ENCODE data around the gene OCA2.
"Not testable (repeated sequence)": the region's sequence is repeated elsewhere in the genome, so short reads cannot be mapped to it uniquely, and the experiment has no call there.

OCA2 gene

GRCh38 chr15:27723821-27724220 is 375.3 kb downstream of the OCA2 start:
- no peaks in the 10 kb centered on the region for H4K20me1 ChIP-seq (ENCODE audit: insufficient read depth, low read length)
- H3K27ac ChIP-seq (ENCODE audit: low read depth, low read length, poor library complexity, severe bottlenecking), result no peak overlapping the region
- H3K79me2 ChIP-seq (ENCODE audit: insufficient read depth, low read length), result no peaks in the 10 kb centered on the region
- TF ChIP-seq EZH2 (IDR thresholded peaks at IDR 0.05; ENCODE audit: borderline replicate concordance, low read length), result no peak
- TF ChIP-seq, protein P1, sequence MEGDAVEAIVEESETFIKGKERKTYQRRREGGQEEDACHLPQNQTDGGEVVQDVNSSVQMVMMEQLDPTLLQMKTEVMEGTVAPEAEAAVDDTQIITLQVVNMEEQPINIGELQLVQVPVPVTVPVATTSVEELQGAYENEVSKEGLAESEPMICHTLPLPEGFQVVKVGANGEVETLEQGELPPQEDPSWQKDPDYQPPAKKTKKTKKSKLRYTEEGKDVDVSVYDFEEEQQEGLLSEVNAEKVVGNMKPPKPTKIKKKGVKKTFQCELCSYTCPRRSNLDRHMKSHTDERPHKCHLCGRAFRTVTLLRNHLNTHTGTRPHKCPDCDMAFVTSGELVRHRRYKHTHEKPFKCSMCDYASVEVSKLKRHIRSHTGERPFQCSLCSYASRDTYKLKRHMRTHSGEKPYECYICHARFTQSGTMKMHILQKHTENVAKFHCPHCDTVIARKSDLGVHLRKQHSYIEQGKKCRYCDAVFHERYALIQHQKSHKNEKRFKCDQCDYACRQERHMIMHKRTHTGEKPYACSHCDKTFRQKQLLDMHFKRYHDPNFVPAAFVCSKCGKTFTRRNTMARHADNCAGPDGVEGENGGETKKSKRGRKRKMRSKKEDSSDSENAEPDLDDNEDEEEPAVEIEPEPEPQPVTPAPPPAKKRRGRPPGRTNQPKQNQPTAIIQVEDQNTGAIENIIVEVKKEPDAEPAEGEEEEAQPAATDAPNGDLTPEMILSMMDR (IDR thresholded peaks at IDR 0.05; ENCODE audit: low read length), result no peak
- H3K4me2 ChIP-seq (ENCODE audit: low read length), result no peak overlapping the region
- H3K9me3 ChIP-seq (ENCODE audit: low read length), result no peaks in the 10 kb centered on the region
- no peak overlapping the region for H2AFZ ChIP-seq (ENCODE audit: low read length)
- no peaks in the 10 kb centered on the region for H3K27me3 ChIP-seq (ENCODE audit: insufficient read depth, low read length)
- no peaks in the 10 kb centered on the region for H3K4me1 ChIP-seq (ENCODE audit: insufficient read depth, low read length, severe bottlenecking)
- no peak overlapping the region for H3K4me3 ChIP-seq (ENCODE audit: low read depth, low read length, poor library complexity, severe bottlenecking)
- H3K9me2 ChIP-seq (ENCODE audit: low read depth, low read length), result no peaks in the 10 kb centered on the region
- H3F3A ChIP-seq (ENCODE audit: insufficient read depth, low read length), result no peaks in the 10 kb centered on the region
- no peak overlapping the region for H3K9ac ChIP-seq (ENCODE audit: low read length)
- H3K36me3 ChIP-seq (ENCODE audit: insufficient read depth, low read length), result no peaks in the 10 kb centered on the region

GRCh38 chr15:27722102-27722501 is 377.0 kb downstream of the OCA2 start:
- Histone ChIP-seq H2AFZ (ENCODE audit: low read length) (no peak overlapping the region), H4K20me1 (ENCODE audit: insufficient read depth, low read length) (no peaks in the 10 kb centered on the region), H3K9me2 (ENCODE audit: low read depth, low read length) (no peaks in the 10 kb centered on the region), H3K79me2 (ENCODE audit: insufficient read depth, low read length) (no peaks in the 10 kb centered on the region), H3K4me3 (ENCODE audit: low read depth, low read length, poor library complexity, severe bottlenecking) (no peak overlapping the region), H3K27ac (ENCODE audit: low read depth, low read length, poor library complexity, severe bottlenecking) (no peak overlapping the region), H3F3A (ENCODE audit: insufficient read depth, low read length) (no peaks in the 10 kb centered on the region), H3K9me3 (ENCODE audit: low read length) (no peaks in the 10 kb centered on the region), H3K9ac (ENCODE audit: low read length) (no peak overlapping the region), H3K27me3 (ENCODE audit: insufficient read depth, low read length) (no peaks in the 10 kb centered on the region), H3K4me2 (ENCODE audit: low read length) (no peak overlapping the region), H3K4me1 (ENCODE audit: insufficient read depth, low read length, severe bottlenecking) (no peaks in the 10 kb centered on the region), H3K36me3 (ENCODE audit: insufficient read depth, low read length) (no peaks in the 10 kb centered on the region)
- TF ChIP-seq, protein P1 (IDR thresholded peaks at IDR 0.05; ENCODE audit: low read length), result no peak
- no peak for TF ChIP-seq EZH2 (IDR thresholded peaks at IDR 0.05; ENCODE audit: borderline replicate concordance, low read length)

- Histone ChIP-seq H3K9ac (ENCODE audit: low read length) (no peak overlapping the region), H2AFZ (ENCODE audit: low read length) (no peak overlapping the region), H3K79me2 (ENCODE audit: insufficient read depth, low read length) (no peaks in the 10 kb centered on the region), H3K36me3 (ENCODE audit: insufficient read depth, low read length) (no peaks in the 10 kb centered on the region), H3K4me1 (ENCODE audit: insufficient read depth, low read length, severe bottlenecking) (no peaks in the 10 kb centered on the region), H3K9me3 (ENCODE audit: low read length) (no peaks in the 10 kb centered on the region), H3K9me2 (ENCODE audit: low read depth, low read length) (no peaks in the 10 kb centered on the region), H3K27me3 (ENCODE audit: insufficient read depth, low read length) (no peaks in the 10 kb centered on the region), H4K20me1 (ENCODE audit: insufficient read depth, low read length) (no peaks in the 10 kb centered on the region), H3K4me3 (ENCODE audit: low read depth, low read length, poor library complexity, severe bottlenecking) (no peak overlapping the region), H3F3A (ENCODE audit: insufficient read depth, low read length) (no peaks in the 10 kb centered on the region), H3K4me2 (ENCODE audit: low read length) (no peak overlapping the region), H3K27ac (ENCODE audit: low read depth, low read length, poor library complexity, severe bottlenecking) (no peak overlapping the region)
- TF ChIP-seq EZH2 (IDR thresholded peaks at IDR 0.05; ENCODE audit: borderline replicate concordance, low read length), result no peak
- TF ChIP-seq, protein P1 (IDR thresholded peaks at IDR 0.05; ENCODE audit: low read length), result no peak
Measured at GRCh38 chr15:27714675-27715074, 384.4 kb downstream of the OCA2 start.

DNA sequence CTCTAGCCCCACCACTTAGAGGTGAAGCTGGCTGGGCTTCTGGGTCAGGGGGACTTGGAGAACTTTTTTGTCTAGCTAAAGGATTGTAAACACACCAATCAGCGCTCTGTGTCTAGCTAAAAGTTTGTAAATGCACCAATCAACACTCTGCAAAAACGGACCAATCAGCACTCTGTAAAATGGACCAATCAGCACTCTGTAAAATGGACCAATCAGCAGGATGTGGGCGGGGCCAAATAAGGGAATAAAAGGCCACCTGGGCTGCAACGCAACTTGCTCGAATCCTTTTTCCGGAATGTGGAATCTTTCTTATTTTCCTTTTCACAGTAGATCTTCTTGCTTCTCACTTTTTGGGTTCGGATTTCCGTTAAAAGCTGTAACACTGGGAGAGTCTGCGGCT is 385.3 kb downstream of the OCA2 start:
- not testable (repeated sequence) for H3K9ac ChIP-seq (ENCODE audit: low read length); H3K4me3 ChIP-seq (ENCODE audit: low read depth, low read length, poor library complexity, severe bottlenecking); H3K27me3 ChIP-seq (ENCODE audit: insufficient read depth, low read length); H3K36me3 ChIP-seq (ENCODE audit: insufficient read depth, low read length); H2AFZ ChIP-seq (ENCODE audit: low read length); H3K27ac ChIP-seq (ENCODE audit: low read depth, low read length, poor library complexity, severe bottlenecking); H3K9me2 ChIP-seq (ENCODE audit: low read depth, low read length); H3K9me3 ChIP-seq (ENCODE audit: low read length); H3K79me2 ChIP-seq (ENCODE audit: insufficient read depth, low read length); H3K4me2 ChIP-seq (ENCODE audit: low read length); H3F3A ChIP-seq (ENCODE audit: insufficient read depth, low read length); H4K20me1 ChIP-seq (ENCODE audit: insufficient read depth, low read length); H3K4me1 ChIP-seq (ENCODE audit: insufficient read depth, low read length, severe bottlenecking)
